GM18520 (cell line): ENCODE results near the gene AGBL4.
"Not testable (repeated sequence)": the region's sequence is repeated elsewhere in the genome, so short reads cannot be mapped to it uniquely, and the experiment has no call there.

Experiments used
- ATAC-seq: cut with Tn5 transposase; IDR thresholded peaks from one replicate; pipeline ENCODE4 v1.9.1; 2021; ENCODE audit not compliant: unreplicated experiment

Gene AGBL4

GRCh38 chr1:49051647-49052046 is 972.1 kb downstream of the AGBL4 start:
- no peak for ATAC-seq

- no peak for ATAC-seq
Observed at GRCh38 chr1:49050041-49050440, 973.7 kb downstream of the AGBL4 start.

- ATAC-seq = no peak
Observed at GRCh38 chr1:49048188-49048587, 975.6 kb downstream of the AGBL4 start.

- no peak for ATAC-seq
Observed at GRCh38 chr1:49046305-49046704, 977.4 kb downstream of the AGBL4 start.

- no peak for ATAC-seq
Observed at GRCh38 chr1:49045371-49045770, 978.4 kb downstream of the AGBL4 start.

GRCh38 chr1:49036700-49037099 is 987.1 kb downstream of the AGBL4 start:
- ATAC-seq = no peak

GRCh38 chr1:49028396-49028795 is 995.4 kb downstream of the AGBL4 start:
- ATAC-seq = no peak

GRCh38 chr1:49026230-49026811 is 997.4 kb downstream of the AGBL4 start:
- ATAC-seq = no peak

- no peak for ATAC-seq
Observed at GRCh38 chr1:49016030-49016977, 1007.5 kb downstream of the AGBL4 start.

- ATAC-seq = no peak
Observed at GRCh38 chr1:49013079-49013478, 1010.7 kb downstream of the AGBL4 start.

GRCh38 chr1:49002981-49003380 is 1020.8 kb downstream of the AGBL4 start:
- not testable (repeated sequence) for ATAC-seq

GRCh38 chr1:48999321-48999720 is 1024.4 kb downstream of the AGBL4 start:
- no peak for ATAC-seq

- ATAC-seq = no peak
Observed at GRCh38 chr1:48996311-48996710, 1027.4 kb downstream of the AGBL4 start.

GRCh38 chr1:48988633-48989197 is 1035.0 kb downstream of the AGBL4 start:
- no peak for ATAC-seq

- ATAC-seq = no peak
Observed at GRCh38 chr1:48979940-48980339, 1043.8 kb downstream of the AGBL4 start.

GRCh38 chr1:48978413-48978812 is 1045.3 kb downstream of the AGBL4 start:
- no peak for ATAC-seq

- no peak for ATAC-seq
Observed at GRCh38 chr1:48977273-48977672, 1046.5 kb downstream of the AGBL4 start.

GRCh38 chr1:48969971-48970370 is 1053.8 kb downstream of the AGBL4 start:
- ATAC-seq = no peak

GRCh38 chr1:48967318-48967717 is 1056.4 kb downstream of the AGBL4 start:
- ATAC-seq = no peak

GRCh38 chr1:48966583-48966982 is 1057.2 kb downstream of the AGBL4 start:
- ATAC-seq = no peak

GRCh38 chr1:48960320-48960719 is 1063.4 kb downstream of the AGBL4 start:
- no peak for ATAC-seq

- no peak for ATAC-seq
Observed at GRCh38 chr1:48955774-48956173, 1068.0 kb downstream of the AGBL4 start.
